HG03045 (cell line): Measurements from ENCODE around the gene SYT17.

ENCODE experiments used
- ATAC-seq: cut with Tn5 transposase; IDR thresholded peaks from one replicate; pipeline ENCODE4 v1.9.1; 2021; ENCODE audit warnings: mild to moderate bottlenecking, moderate library complexity; ENCODE audit not compliant: unreplicated experiment

Gene SYT17

GRCh38 chr16:19294156-19294649 lies 126.2 kb downstream of the SYT17 start:
- peak; percentile 73 for ATAC-seq

DNA sequence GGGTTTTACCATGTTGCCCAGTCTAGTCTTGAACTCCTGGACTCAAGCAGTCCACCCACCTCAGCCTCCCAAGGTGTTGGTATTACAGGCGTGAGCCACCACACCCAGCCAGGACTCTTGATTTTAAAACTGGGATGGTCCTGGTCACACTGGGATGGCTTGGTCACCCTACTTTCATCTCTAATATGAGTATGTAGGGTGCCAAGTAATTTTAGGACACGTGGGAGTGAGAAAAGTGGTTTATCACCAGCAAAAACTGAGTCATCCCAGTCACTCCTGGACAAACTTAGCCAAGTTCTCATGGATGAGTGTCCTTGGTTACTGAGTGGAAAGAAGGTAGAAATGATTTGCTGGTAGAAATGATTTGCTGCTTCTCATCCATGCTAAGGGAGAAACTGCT lies 127.4 kb downstream of the SYT17 start:
- no peak for ATAC-seq

GRCh38 chr16:19297454-19297853 lies 129.4 kb downstream of the SYT17 start:
- ATAC-seq, result no peak

GRCh38 chr16:19299565-19299964 lies 131.5 kb downstream of the SYT17 start:
- no peak for ATAC-seq

- no peak for ATAC-seq
Measured at GRCh38 chr16:19301931-19302330, 133.9 kb downstream of the SYT17 start.

DNA sequence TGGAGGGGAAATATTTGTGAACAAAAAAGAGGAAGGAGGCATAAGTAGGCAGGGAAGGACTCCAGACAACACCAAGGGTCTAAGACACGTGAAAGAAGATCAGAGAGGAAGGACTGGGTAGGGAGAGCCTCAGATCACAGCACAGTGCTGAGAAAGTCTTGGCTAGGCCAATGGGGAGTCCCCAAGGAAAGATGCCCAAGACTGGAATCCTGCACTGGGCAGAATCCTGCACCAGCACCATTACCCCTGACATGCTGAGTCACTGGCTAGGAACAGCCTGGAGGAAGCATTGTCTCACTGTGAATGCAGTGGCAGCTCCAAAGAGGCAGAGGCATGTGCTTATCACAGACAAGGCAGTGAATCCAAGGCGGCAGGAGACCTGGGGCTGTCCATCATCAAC lies 136.7 kb downstream of the SYT17 start:
- no peak for ATAC-seq

GRCh38 chr16:19305443-19305842 lies 137.4 kb downstream of the SYT17 start:
- no peak for ATAC-seq

DNA sequence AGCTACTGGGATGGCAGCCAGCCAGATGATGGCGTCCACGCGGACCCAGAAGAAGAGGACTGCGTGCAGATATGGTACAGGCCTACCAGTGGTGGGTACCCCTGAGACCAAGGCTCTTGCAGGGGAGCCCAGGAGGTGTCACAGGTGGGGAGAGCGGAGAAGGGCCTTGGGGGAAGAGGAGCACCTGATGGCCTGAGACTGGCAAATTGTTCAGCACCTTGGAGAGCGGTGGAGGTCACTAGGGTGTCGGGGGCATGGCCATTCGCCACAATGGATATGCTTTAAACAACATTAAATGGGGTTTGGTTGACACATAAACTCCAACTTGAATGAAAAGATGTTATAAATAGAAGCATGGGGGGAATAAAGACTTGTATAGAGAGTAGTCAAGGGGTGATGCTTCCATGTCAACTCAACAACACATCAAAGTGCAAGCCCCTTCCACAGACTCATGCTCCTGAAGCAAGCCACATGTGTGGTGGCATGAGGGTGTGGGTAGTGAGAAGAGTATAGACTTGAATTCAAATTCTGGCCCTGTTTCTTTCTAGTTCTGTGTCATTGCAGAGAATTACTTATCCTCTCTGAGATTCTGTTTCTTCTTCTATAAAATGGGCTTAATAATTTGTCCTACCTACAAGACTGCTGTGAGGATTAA lies 139.7 kb downstream of the SYT17 start:
- no peak for ATAC-seq

- no peak for ATAC-seq
Measured at GRCh38 chr16:19308392-19308791, 140.4 kb downstream of the SYT17 start.

- ATAC-seq, result no peak
Measured at GRCh38 chr16:19309178-19309577, 141.1 kb downstream of the SYT17 start.

- ATAC-seq, result no peak
Measured at GRCh38 chr16:19314718-19315425, 146.8 kb downstream of the SYT17 start.

- no peak for ATAC-seq
Measured at GRCh38 chr16:19315889-19316433, 147.9 kb downstream of the SYT17 start.

DNA sequence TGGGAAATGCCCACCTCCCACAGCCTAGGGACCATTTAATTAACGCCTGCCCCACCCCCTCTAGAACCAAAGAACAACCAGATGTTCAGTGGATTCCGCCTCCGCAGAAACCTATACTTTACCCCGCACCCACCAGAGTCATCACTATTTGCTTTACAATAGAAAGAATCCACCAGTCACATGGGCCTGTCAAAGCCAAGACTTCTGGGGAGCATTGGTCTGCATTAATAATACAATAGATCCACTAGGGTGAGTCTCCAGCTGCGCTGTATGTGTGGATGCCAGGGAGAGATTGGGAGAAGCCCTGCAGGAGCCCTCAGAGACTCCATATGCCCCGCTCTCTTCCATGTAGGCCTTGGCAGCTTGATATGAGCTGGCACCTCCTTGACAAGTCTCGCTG lies 148.8 kb downstream of the SYT17 start:
- ATAC-seq, result no peak
